ENCODE results near the gene PAX5.
A peak's percentile ranks its signal among the peaks of the same experiment; 100 is the strongest.
"Not testable (repeated sequence)": the region's sequence is repeated elsewhere in the genome, so short reads cannot be mapped to it uniquely, and the experiment has no call there.

PAX5 gene

GRCh38 chr9:36882594-36882993 is 151.5 kb downstream of the PAX5 start:
- no peak for DNase-seq (ENCODE audit: extremely low read depth in 1 of 2, low read depth in 1 of 2)

GRCh38 chr9:36881743-36882441 is 152.2 kb downstream of the PAX5 start:
- no peak for DNase-seq (ENCODE audit: extremely low read depth in 1 of 2, low read depth in 1 of 2)

GRCh38 chr9:36881316-36881715 is 152.8 kb downstream of the PAX5 start:
- DNase-seq (ENCODE audit: extremely low read depth in 1 of 2, low read depth in 1 of 2): no peak

GRCh38 chr9:36880075-36880474 is 154.0 kb downstream of the PAX5 start:
- no peak for DNase-seq (ENCODE audit: extremely low read depth in 1 of 2, low read depth in 1 of 2)

- no peak for DNase-seq (ENCODE audit: extremely low read depth in 1 of 2, low read depth in 1 of 2)
Measured at GRCh38 chr9:36878986-36879982, 154.8 kb downstream of the PAX5 start.

GRCh38 chr9:36877239-36877638 is 156.8 kb downstream of the PAX5 start:
- DNase-seq (ENCODE audit: extremely low read depth in 1 of 2, low read depth in 1 of 2): no peak

- no peak for DNase-seq (ENCODE audit: extremely low read depth in 1 of 2, low read depth in 1 of 2)
Measured at GRCh38 chr9:36876056-36876455, 158.0 kb downstream of the PAX5 start.

- no peak for DNase-seq (ENCODE audit: extremely low read depth in 1 of 2, low read depth in 1 of 2)
Measured at GRCh38 chr9:36874921-36875320, 159.1 kb downstream of the PAX5 start.

- no peak for DNase-seq (ENCODE audit: extremely low read depth in 1 of 2, low read depth in 1 of 2)
Measured at GRCh38 chr9:36874261-36874660, 159.8 kb downstream of the PAX5 start.

- peak; percentile 18 to 56 for DNase-seq (ENCODE audit: extremely low read depth in 1 of 2, low read depth in 1 of 2)
Measured at GRCh38 chr9:36873247-36873875, 160.7 kb downstream of the PAX5 start.

GRCh38 chr9:36872641-36873040 is 161.4 kb downstream of the PAX5 start:
- no peak for DNase-seq (ENCODE audit: extremely low read depth in 1 of 2, low read depth in 1 of 2)

GRCh38 chr9:36871606-36872005 is 162.5 kb downstream of the PAX5 start:
- no peak for DNase-seq (ENCODE audit: extremely low read depth in 1 of 2, low read depth in 1 of 2)

GRCh38 chr9:36870960-36871359 is 163.1 kb downstream of the PAX5 start:
- no peak for DNase-seq (ENCODE audit: extremely low read depth in 1 of 2, low read depth in 1 of 2)

GRCh38 chr9:36869605-36870004 is 164.5 kb downstream of the PAX5 start:
- not testable (repeated sequence) for DNase-seq (ENCODE audit: extremely low read depth in 1 of 2, low read depth in 1 of 2)

- DNase-seq (ENCODE audit: extremely low read depth in 1 of 2, low read depth in 1 of 2): no peak
Measured at GRCh38 chr9:36868586-36869282, 165.3 kb downstream of the PAX5 start.

GRCh38 chr9:36867672-36868471 is 166.2 kb downstream of the PAX5 start:
- DNase-seq (ENCODE audit: extremely low read depth in 1 of 2, low read depth in 1 of 2): no peak

GRCh38 chr9:36867241-36867640 is 166.8 kb downstream of the PAX5 start:
- DNase-seq (ENCODE audit: extremely low read depth in 1 of 2, low read depth in 1 of 2): no peak

GRCh38 chr9:36866840-36867239 is 167.2 kb downstream of the PAX5 start:
- no peak for DNase-seq (ENCODE audit: extremely low read depth in 1 of 2, low read depth in 1 of 2)

- DNase-seq (ENCODE audit: extremely low read depth in 1 of 2, low read depth in 1 of 2): no peak
Measured at GRCh38 chr9:36865731-36866635, 168.1 kb downstream of the PAX5 start.

Data from activated CD8-positive, alpha-beta memory T cell treated with anti-CD3 and anti-CD28 coated beads for 1 hour (primary cell).